ENCODE results near the gene PACRG.

PACRG gene

GRCh38 chr6:162711376-162711775, 16.4 kb upstream of the PACRG start:
- H3K36me3 ChIP-seq (ENCODE audit: control insufficient read depth, insufficient read depth, low read length) = no peaks in the 10 kb centered on the region
- H3K4me1 ChIP-seq (ENCODE audit: control insufficient read depth, insufficient read depth, low read length) = no peaks in the 10 kb centered on the region
- no peaks in the 10 kb centered on the region for H3K27me3 ChIP-seq (ENCODE audit: control insufficient read depth, insufficient read depth, low read length)
- H3K4me3 ChIP-seq (ENCODE audit: low read length) = no peak overlapping the region
- H3K9me3 ChIP-seq (ENCODE audit: control insufficient read depth, low read length) = no peaks in the 10 kb centered on the region
- H3K9ac ChIP-seq (ENCODE audit: low read length) = no peak overlapping the region

GRCh38 chr6:162712694-162713093, 15.1 kb upstream of the PACRG start:
- Histone ChIP-seq H3K36me3 (ENCODE audit: control insufficient read depth, insufficient read depth, low read length) (no peaks in the 10 kb centered on the region), H3K9me3 (ENCODE audit: control insufficient read depth, low read length) (no peaks in the 10 kb centered on the region), H3K27me3 (ENCODE audit: control insufficient read depth, insufficient read depth, low read length) (no peaks in the 10 kb centered on the region), H3K4me1 (ENCODE audit: control insufficient read depth, insufficient read depth, low read length) (no peaks in the 10 kb centered on the region), H3K4me3 (ENCODE audit: low read length) (no peak overlapping the region), H3K9ac (ENCODE audit: low read length) (no peak overlapping the region)

GRCh38 chr6:162713974-162714780, 13.6 kb upstream of the PACRG start:
- no peak overlapping the region for H3K9ac ChIP-seq (ENCODE audit: low read length)

DNA sequence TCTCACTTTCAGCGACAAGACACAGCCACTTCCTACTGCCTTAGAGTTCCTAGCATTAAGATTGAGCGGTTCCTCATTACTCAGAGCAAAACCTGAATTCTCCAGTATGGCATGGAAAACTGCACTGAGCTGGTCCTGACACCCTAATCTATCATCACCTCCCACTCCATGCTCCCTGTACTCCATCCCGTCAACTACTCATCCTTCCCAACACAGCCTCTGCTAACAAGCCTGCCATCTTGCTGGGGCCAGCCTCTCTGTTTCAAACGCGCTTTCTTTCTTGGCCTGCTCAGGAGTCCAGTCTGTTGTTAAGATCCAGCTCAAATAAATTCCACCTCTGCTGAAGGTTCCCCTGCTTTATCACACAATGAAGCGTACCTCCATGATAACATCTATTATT, 12.2 kb upstream of the PACRG start:
- Histone ChIP-seq H3K9ac (ENCODE audit: low read length) (no peak overlapping the region), H3K36me3 (ENCODE audit: control insufficient read depth, insufficient read depth, low read length) (no peaks in the 10 kb centered on the region), H3K4me1 (ENCODE audit: control insufficient read depth, insufficient read depth, low read length) (no peaks in the 10 kb centered on the region), H3K9me3 (ENCODE audit: control insufficient read depth, low read length) (no peaks in the 10 kb centered on the region), H3K4me3 (ENCODE audit: low read length) (no peak overlapping the region), H3K27me3 (ENCODE audit: control insufficient read depth, insufficient read depth, low read length) (no peaks in the 10 kb centered on the region)

More at GRCh38 chr6:162713974-162714780, 13.6 kb upstream of the PACRG start:
- Histone ChIP-seq H3K36me3 (ENCODE audit: control insufficient read depth, insufficient read depth, low read length) (no peaks in the 10 kb centered on the region), H3K27me3 (ENCODE audit: control insufficient read depth, insufficient read depth, low read length) (no peaks in the 10 kb centered on the region), H3K4me1 (ENCODE audit: control insufficient read depth, insufficient read depth, low read length) (no peaks in the 10 kb centered on the region), H3K4me3 (ENCODE audit: low read length) (no peak overlapping the region), H3K9me3 (ENCODE audit: control insufficient read depth, low read length) (no peaks in the 10 kb centered on the region)

DNA sequence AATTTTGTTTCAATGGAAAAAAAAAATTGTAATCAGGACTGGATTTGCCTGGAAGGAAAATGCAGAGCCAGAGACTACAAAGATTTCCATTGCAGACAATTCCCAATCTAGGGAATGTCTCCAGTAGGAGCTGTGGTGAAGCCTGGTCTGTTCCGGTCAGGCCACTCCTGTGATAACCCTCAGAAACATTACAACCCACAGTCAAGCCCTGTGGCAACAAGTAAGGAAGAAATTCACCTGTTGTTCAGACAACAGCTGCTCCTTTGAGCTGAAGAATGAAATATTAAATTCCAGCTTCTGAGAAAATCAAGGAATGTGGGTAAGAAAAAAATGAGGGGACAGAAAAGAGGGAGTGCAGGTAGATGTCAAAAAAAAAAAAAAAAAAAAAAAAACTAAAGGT, 8.2 kb upstream of the PACRG start:
- no peaks in the 10 kb centered on the region for H3K9me3 ChIP-seq (ENCODE audit: control insufficient read depth, low read length)
- no peaks in the 10 kb centered on the region for H3K27me3 ChIP-seq (ENCODE audit: control insufficient read depth, insufficient read depth, low read length)
- no peak overlapping the region for H3K9ac ChIP-seq (ENCODE audit: low read length)
- H3K36me3 ChIP-seq (ENCODE audit: control insufficient read depth, insufficient read depth, low read length) = no peaks in the 10 kb centered on the region
- H3K4me1 ChIP-seq (ENCODE audit: control insufficient read depth, insufficient read depth, low read length) = no peaks in the 10 kb centered on the region
- no peak overlapping the region for H3K4me3 ChIP-seq (ENCODE audit: low read length)

- Histone ChIP-seq H3K9me3 (ENCODE audit: control insufficient read depth, low read length) (no peaks in the 10 kb centered on the region), H3K9ac (ENCODE audit: low read length) (no peak overlapping the region), H3K4me1 (ENCODE audit: control insufficient read depth, insufficient read depth, low read length) (peaks cover 11% of the 10 kb centered on the region), H3K27me3 (ENCODE audit: control insufficient read depth, insufficient read depth, low read length) (no peaks in the 10 kb centered on the region), H3K4me3 (ENCODE audit: low read length) (no peak overlapping the region), H3K36me3 (ENCODE audit: control insufficient read depth, insufficient read depth, low read length) (no peaks in the 10 kb centered on the region)
Observed at GRCh38 chr6:162721404-162721687, 6.4 kb upstream of the PACRG start.

GRCh38 chr6:162722226-162722625, 5.5 kb upstream of the PACRG start:
- no peaks in the 10 kb centered on the region for H3K36me3 ChIP-seq (ENCODE audit: control insufficient read depth, insufficient read depth, low read length)
- peaks cover 11% of the 10 kb centered on the region for H3K4me1 ChIP-seq (ENCODE audit: control insufficient read depth, insufficient read depth, low read length)
- no peaks in the 10 kb centered on the region for H3K27me3 ChIP-seq (ENCODE audit: control insufficient read depth, insufficient read depth, low read length)
- no peak overlapping the region for H3K4me3 ChIP-seq (ENCODE audit: low read length)
- H3K9ac ChIP-seq (ENCODE audit: low read length) = no peak overlapping the region
- no peaks in the 10 kb centered on the region for H3K9me3 ChIP-seq (ENCODE audit: control insufficient read depth, low read length)

- Histone ChIP-seq H3K9me3 (ENCODE audit: control insufficient read depth, low read length) (no peaks in the 10 kb centered on the region), H3K36me3 (ENCODE audit: control insufficient read depth, insufficient read depth, low read length) (no peaks in the 10 kb centered on the region), H3K4me3 (ENCODE audit: low read length) (no peak overlapping the region), H3K4me1 (ENCODE audit: control insufficient read depth, insufficient read depth, low read length) (peaks cover 11% of the 10 kb centered on the region), H3K27me3 (ENCODE audit: control insufficient read depth, insufficient read depth, low read length) (no peaks in the 10 kb centered on the region), H3K9ac (ENCODE audit: low read length) (no peak overlapping the region)
Observed at GRCh38 chr6:162722633-162723032, 5.1 kb upstream of the PACRG start.

DNA sequence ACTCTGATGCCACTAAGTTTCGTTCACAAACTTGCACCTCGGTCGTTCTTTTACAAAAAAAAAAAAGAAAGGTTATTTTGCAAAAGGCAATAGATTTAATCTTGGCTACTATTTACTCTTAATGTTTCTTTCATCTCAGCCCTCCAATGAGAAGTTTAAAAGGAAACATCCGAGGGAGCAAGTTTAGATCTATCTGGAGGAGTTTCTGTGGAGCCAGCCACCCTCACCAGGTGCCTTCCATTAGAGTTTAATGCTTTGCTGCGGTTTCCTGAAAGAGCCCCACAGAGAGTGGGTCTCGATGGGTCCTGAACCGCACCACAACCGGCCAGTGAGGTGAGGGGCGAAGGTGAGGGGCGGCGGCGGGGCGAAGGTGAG, 840 bp upstream of the PACRG start:
- no peaks in the 10 kb centered on the region for H3K36me3 ChIP-seq (ENCODE audit: control insufficient read depth, insufficient read depth, low read length)
- H3K9me3 ChIP-seq (ENCODE audit: control insufficient read depth, low read length) = no peaks in the 10 kb centered on the region
- H3K9ac ChIP-seq (ENCODE audit: low read length) = peak overlapping the region; percentile 90
- H3K4me1 ChIP-seq (ENCODE audit: control insufficient read depth, insufficient read depth, low read length) = peaks cover 17% of the 10 kb centered on the region
- H3K4me3 ChIP-seq (ENCODE audit: low read length) = no peak overlapping the region
- H3K27me3 ChIP-seq (ENCODE audit: control insufficient read depth, insufficient read depth, low read length) = no peaks in the 10 kb centered on the region

DNA sequence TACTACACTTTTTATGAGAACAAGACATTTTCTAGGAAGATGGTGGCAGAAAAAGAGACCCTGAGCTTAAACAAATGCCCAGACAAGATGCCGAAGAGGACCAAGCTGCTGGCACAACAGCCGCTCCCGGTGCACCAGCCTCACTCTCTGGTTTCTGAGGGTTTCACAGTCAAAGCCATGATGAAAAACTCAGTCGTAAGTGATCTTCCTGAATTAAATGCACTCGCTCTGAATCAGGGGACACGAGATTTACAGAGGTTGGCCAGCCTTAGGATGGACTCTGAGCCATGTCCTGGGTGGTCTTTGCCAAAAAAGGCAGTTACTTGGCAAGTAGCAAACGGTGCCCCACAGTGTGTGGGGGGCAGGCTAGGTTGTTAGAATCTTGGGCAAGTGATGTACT, 423 bp downstream of the PACRG start:
- H3K9me3 ChIP-seq (ENCODE audit: control insufficient read depth, low read length) = no peaks in the 10 kb centered on the region
- no peaks in the 10 kb centered on the region for H3K36me3 ChIP-seq (ENCODE audit: control insufficient read depth, insufficient read depth, low read length)
- H3K4me1 ChIP-seq (ENCODE audit: control insufficient read depth, insufficient read depth, low read length) = peaks cover 17% of the 10 kb centered on the region
- H3K9ac ChIP-seq (ENCODE audit: low read length) = peak overlapping the region; percentile 48
- H3K4me3 ChIP-seq (ENCODE audit: low read length) = no peak overlapping the region
- no peaks in the 10 kb centered on the region for H3K27me3 ChIP-seq (ENCODE audit: control insufficient read depth, insufficient read depth, low read length)

DNA sequence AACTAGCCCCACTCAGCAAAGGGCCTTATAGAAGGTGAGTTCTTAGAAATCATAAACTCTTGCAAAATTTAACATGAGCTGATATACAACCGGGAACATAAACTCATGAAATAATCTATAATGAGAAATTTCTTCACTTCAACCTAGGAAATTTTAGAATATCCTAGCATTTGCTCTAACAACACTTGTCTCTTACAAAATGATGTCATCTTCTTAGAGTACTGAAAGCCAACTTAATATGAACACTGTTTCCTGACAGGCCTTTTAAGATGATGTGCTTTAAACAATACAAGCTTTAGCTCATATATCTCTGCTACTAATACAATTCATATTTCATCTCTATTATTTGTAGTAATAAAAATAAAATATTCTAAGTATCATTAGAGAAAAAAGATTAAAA, 932 bp downstream of the PACRG start:
- H3K27me3 ChIP-seq (ENCODE audit: control insufficient read depth, insufficient read depth, low read length) = no peaks in the 10 kb centered on the region
- no peak overlapping the region for H3K4me3 ChIP-seq (ENCODE audit: low read length)
- H3K4me1 ChIP-seq (ENCODE audit: control insufficient read depth, insufficient read depth, low read length) = peaks cover 21% of the 10 kb centered on the region
- no peaks in the 10 kb centered on the region for H3K36me3 ChIP-seq (ENCODE audit: control insufficient read depth, insufficient read depth, low read length)
- H3K9ac ChIP-seq (ENCODE audit: low read length) = peak overlapping the region; percentile 48
- no peaks in the 10 kb centered on the region for H3K9me3 ChIP-seq (ENCODE audit: control insufficient read depth, low read length)

DNA sequence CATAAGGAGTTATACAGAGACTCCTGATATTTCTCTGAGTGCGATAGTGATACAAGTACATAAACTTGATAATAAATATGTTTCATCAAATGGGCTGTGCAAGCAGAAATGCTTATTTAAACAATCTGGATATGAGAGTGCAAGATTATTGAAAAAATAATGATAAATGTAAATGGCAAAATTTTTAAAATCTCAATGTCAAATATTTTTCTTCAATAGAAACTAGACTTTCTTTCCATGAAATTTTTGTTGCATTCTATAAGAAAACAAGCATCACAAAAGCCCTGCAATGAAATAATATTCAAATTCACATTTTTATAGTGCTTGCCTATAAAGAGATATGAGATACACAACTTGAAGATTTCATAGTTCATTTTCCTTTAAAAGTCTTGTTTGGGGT, 2.7 kb downstream of the PACRG start:
- Histone ChIP-seq H3K4me3 (ENCODE audit: low read length) (no peak overlapping the region), H3K9ac (ENCODE audit: low read length) (no peak overlapping the region)

DNA sequence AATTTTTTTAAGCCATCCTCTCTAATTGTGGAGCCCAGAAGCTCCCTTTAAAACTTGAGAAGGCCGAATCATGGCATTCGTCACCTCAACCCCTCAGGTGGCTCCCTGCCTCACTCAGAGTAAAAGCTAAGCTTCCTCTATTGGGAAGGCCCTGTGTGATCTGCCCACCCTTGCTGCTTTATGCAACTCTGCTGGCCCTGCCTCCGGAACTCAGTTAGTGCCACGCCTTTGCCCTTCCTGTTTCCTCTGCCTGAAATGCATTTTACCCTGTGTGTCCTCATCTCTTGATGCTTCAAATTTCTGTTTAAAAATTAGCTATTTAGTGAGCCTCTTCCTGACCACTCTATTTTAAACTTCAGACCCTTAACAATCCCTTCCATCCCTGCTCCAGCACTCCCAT, 5.7 kb downstream of the PACRG start:
- Histone ChIP-seq H3K27me3 (ENCODE audit: control insufficient read depth, insufficient read depth, low read length) (no peaks in the 10 kb centered on the region), H3K9me3 (ENCODE audit: control insufficient read depth, low read length) (no peaks in the 10 kb centered on the region), H3K4me3 (ENCODE audit: low read length) (no peak overlapping the region), H3K36me3 (ENCODE audit: control insufficient read depth, insufficient read depth, low read length) (no peaks in the 10 kb centered on the region), H3K9ac (ENCODE audit: low read length) (no peak overlapping the region), H3K4me1 (ENCODE audit: control insufficient read depth, insufficient read depth, low read length) (peaks cover 5% of the 10 kb centered on the region)

More for the DNA sequence above, 2.7 kb downstream of the PACRG start:
- Histone ChIP-seq H3K36me3 (ENCODE audit: control insufficient read depth, insufficient read depth, low read length) (no peaks in the 10 kb centered on the region), H3K9me3 (ENCODE audit: control insufficient read depth, low read length) (no peaks in the 10 kb centered on the region), H3K4me1 (ENCODE audit: control insufficient read depth, insufficient read depth, low read length) (peaks cover 14% of the 10 kb centered on the region), H3K27me3 (ENCODE audit: control insufficient read depth, insufficient read depth, low read length) (no peaks in the 10 kb centered on the region)
